Suppressor macrophage treated with lipopolysaccharide for 1 hour (primary cell): ENCODE data around the gene ATR.
"Not testable (repeated sequence)": the region's sequence is repeated elsewhere in the genome, so short reads cannot be mapped to it uniquely, and the experiment has no call there.

Experiments
- DNase-seq, 3 donors: peaks; one replicate each; pipeline ENCODE4 v3.0.0-alpha.2; 2020 to 2022

ATR gene

GRCh38 chr3:142592268-142592667 is 13.7 kb upstream of the ATR start:
- DNase-seq, result not testable (repeated sequence)

DNA sequence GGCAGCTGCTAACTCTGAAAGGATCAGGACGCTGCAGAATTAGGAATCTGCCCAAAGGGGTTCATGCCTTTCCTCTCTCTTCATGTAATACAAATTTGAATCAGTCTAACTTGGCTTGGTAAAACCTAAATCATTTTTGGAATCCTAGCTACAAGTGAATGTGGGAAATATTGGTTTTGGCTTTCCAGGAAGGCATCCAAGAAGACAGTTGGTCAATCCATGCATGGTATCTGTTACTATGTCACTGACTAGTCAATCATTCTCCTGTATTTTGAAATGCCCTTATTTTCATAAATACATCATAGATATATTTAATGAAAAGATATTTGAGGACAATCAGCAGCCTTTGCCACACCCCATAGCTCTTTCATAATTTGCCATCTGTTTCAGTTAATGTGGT is 10.2 kb upstream of the ATR start:
- no peak for DNase-seq

GRCh38 chr3:142586803-142587406 is 8.4 kb upstream of the ATR start:
- DNase-seq, result peak; percentile 74 to 78 (median 75)

GRCh38 chr3:142581070-142581469 is 2.5 kb upstream of the ATR start:
- DNase-seq, result not testable (repeated sequence)

GRCh38 chr3:142580061-142580423 is 1.5 kb upstream of the ATR start:
- no peak for DNase-seq

- DNase-seq, result peak; percentile 62 to 82 (median 75)
Measured at GRCh38 chr3:142577696-142578328, 721 bp downstream of the ATR start.

DNA sequence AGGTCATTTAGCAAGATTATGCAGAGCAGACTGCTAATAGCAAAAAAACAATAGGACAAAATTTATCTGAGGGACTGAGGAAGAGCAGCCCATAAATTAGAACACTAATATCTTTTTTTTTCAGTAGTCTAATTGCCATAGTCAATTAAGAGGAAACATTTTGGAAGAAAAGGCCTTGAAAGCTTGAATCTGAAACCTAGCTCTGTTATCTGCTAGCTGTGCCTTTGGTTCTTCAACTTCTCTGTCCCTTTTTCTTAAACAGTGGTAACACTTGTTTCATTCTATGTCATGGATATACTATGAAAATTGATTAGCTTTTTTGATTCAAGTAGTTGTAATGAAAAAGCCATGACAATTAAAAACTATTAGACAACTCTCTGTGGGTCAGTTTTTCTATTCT is 1.7 kb downstream of the ATR start:
- DNase-seq, result no peak

- peak; percentile 10 to 38 (median 31) for DNase-seq
Measured at GRCh38 chr3:142574665-142575064, 3.9 kb downstream of the ATR start.

DNA sequence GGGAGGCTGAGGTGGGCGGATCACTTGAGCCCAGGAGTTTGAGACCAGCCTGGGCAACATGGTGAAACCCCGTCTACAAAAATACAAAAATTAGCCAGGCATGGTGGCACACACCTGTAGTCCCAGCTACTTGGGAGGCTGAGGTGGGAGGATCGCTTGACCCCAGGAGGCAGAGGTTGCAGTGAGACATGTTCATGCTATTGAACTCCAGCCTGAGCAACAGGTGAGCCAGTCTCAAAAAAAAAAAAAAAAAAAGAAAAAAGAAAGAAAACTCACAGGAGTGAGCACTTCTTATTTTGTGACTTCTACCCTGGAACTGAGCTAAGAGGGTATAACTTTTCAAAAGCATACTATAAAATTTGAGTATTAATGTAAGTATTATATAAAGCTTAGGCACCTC is 4.3 kb downstream of the ATR start:
- DNase-seq, result not testable (repeated sequence)

- peak in 1 of 3 donors; percentile 25 for DNase-seq
Measured at GRCh38 chr3:142569422-142569821, 9.1 kb downstream of the ATR start.

- no peak for DNase-seq
Measured at GRCh38 chr3:142568393-142569017, 10.0 kb downstream of the ATR start.

- no peak for DNase-seq
Measured at GRCh38 chr3:142566096-142566495, 12.4 kb downstream of the ATR start.

GRCh38 chr3:142563496-142563997 is 15.0 kb downstream of the ATR start:
- DNase-seq, result no peak

DNA sequence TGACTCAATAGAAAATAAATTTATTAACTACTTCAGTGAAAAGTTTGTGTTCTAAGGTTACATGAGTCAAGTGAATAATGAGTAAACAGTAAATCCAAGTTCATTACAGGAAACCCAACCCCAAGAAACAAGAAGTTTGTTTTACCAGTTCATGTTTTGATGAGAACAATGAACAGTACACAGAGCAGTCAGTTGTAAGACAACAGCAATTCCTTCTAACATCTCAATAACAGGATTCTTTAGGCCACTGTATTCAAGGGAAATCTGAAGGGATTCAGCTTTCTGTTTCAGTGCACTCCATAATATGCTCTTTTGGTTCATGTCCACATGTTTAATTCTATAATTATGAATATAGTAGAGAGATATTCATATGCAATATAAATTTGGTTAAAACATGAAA is 18.4 kb downstream of the ATR start:
- no peak for DNase-seq

DNA sequence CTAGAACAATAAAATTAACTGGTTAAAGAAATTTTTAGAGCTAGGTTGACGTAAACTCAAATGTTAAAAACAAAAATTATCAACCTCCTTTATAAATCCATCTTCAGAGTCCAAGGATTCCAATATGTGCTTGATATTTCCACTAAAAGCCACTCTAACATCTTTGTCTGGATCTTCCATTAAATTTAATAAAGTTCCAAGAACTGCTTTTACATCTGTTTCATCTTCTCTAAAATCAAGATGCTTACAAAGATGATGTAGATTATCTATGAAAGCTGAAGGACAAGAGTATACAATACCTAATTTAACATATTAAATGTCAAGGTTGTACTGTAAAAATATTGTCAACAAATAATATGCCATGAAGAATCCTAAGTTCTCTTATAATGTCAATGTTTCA is 24.8 kb downstream of the ATR start:
- no peak for DNase-seq

DNA sequence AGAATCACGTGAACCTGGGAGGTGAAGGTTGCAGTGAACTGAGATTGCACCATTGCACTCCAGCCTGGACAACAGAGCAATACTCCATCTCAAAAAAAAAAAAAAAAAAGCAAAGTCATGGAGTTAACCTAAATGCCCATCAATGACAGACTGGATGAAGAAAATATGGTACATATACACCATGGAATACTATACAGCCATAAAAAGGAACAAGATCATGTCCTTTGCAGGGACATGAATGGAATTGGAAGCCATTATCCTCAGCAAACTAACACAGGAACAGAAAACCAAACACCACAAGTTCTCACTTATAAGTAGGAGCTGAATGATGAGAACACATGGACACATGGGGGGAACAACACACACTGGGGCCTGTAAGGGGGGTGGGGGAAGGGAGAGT is 26.0 kb downstream of the ATR start:
- not testable (repeated sequence) for DNase-seq

DNA sequence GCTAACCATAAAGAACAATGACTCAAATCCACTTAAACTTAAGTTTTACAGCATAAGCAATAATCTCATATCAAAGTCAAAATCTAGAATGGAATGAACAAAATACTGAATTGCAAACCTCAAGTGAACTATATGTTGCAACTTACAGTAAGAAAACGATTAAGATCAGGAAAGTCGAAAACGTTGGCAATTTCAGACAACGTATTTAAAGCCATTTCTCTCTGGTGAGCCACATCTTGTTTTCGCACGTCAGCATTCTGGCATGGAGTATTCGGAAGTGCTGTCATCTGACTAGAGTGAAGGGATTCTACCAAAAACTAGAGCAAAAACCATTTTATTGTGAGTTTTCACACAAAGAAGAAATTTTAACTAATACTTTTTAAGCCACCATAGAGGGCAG is 28.5 kb downstream of the ATR start:
- DNase-seq, result no peak

- DNase-seq, result no peak
Measured at GRCh38 chr3:142543307-142543706, 35.2 kb downstream of the ATR start.

DNA sequence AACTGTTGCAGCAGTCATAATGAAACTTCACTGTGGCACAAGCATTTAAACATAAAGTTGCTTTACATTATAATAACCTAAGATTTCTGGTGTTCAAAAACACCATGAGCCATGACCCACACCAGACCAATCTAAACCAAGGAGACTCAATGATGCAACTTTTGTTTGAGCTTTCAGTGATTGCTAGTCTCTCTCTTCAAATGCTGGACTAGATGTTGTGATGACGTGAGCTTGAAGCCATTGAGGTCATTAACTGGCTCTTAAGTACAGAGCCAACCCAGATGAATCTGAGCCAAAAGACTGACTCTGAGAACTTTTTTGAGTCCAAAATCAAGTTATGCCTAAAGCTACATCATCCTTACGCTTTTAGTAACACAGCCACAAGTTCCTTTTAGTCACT is 36.5 kb downstream of the ATR start:
- DNase-seq, result no peak

DNA sequence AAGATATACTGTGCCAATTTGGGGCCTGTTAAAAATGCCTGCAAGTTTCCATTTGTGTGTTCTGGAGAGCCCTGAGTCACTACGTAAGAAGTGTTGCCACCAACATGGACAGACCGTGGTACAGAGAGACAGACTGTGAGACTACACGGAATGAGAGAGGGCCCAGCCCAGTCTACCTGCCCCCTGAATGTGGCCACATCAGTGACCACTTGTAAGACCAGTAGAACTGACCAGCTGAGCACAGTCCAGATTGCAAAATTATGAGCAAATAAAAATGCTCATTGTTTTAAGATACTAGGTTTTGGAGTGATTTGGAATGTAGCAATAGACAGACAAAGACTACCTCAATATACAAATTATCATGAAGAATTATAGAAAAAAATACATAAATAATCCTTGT is 42.0 kb downstream of the ATR start:
- DNase-seq, result no peak

GRCh38 chr3:142534543-142534942 is 44.0 kb downstream of the ATR start:
- DNase-seq, result no peak

GRCh38 chr3:142530296-142530695 is 48.2 kb downstream of the ATR start:
- DNase-seq, result peak in 2 of 3 donors; percentile 19 to 32

DNA sequence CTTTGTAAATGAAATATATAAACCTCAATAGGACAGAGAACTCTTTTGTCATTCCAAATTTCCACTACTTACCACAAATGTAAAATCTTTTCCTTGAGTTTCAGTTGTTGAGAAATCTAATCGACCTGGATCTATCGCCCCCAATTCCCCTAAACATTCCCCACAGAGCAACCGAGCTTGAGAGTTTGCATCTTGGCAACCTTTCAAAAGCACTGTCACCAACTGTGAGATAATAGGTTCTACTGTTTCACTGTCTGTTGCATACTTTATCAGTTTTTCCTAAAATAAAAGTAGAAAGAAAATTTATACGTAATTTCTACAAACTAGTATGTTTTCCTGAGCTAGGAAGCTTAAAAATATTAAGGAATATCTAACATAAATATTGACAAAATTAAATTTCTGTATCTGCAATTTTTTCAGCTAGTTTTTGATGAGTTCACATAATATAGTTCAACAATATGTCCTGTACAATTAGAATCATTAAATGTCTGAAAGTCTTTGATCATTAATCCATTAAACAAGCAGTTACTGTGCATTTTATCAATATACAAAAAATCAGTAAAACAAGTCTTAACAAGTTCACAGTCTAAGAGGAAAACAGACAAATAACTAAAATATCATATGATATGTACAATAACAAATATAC is 54.5 kb downstream of the ATR start:
- no peak for DNase-seq

DNA sequence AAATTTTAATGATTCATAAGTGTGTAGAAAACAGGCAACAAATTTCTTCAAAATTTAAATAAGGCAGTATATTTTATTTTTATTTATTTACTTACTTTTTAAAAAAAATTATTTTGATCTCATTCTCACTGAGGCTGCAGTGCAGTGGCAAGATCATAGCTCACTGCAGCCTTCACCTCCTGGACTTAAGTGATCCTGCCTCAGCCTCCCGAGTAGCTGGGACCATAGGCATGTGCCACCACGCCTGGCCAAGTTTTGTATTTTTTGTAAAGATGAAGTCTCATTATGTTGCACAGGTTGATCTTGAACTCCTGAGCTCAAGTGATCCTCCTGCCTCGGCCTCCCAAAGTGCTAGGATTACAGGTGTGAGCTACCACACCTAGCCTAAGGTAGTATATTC is 69.5 kb downstream of the ATR start:
- DNase-seq, result no peak
